HAP-1 (cell line): Measurements from ENCODE around the gene ZNF621.

Source experiments
- DNase-seq, 2 experiments: peaks; one replicate each; pipeline ENCODE4 v3.0.0-alpha.2; 2016 to 2020; ENCODE audit warnings: low spot score in 2 of 2
- H3K27me3 ChIP-seq: fragments of 250-450 bp; sonication (Bioruptor Pico); 2 replicates; pipeline ENCODE4 v1.5.1; 2020; ENCODE audit warnings: low read depth, mild to moderate bottlenecking, moderate library complexity
- H3K36me3 ChIP-seq: fragments of 250-450 bp; sonication (Bioruptor Pico); replicated peaks from 2 replicates; pipeline ENCODE4 v1.5.1; 2020; ENCODE audit warnings: mild to moderate bottlenecking
- H3K4me1 ChIP-seq: fragments of 250-450 bp; sonication (Bioruptor Pico); 2 replicates; pipeline ENCODE4 v1.5.1; 2020; ENCODE audit warnings: mild to moderate bottlenecking
- H3K4me3 ChIP-seq: fragments of 250-450 bp; sonication (Bioruptor Pico); 2 replicates; pipeline ENCODE4 v1.5.1; 2020; ENCODE audit warnings: mild to moderate bottlenecking, moderate library complexity
- H3K9me3 ChIP-seq: fragments of 250-450 bp; sonication (Bioruptor Pico); 2 replicates; pipeline ENCODE4 v1.5.1; 2020; ENCODE audit warnings: mild to moderate bottlenecking, moderate library complexity
- in situ Hi-C: fragments of 300-500 bp; cut with MboI; formaldehyde crosslinking; loops from 3 replicates; pipeline ENCODE4 v1.14.3; 2020; ENCODE audit warnings: low sequenced_read_pairs, inconsistent platforms, mixed read lengths

ZNF621 gene

GRCh38 chr3:40524568-40525285 lies at the start of gene ZNF621:
Gene ZNF621 (plus strand): TSS chr3:40524960. CDS start chr3:40525841, 881 bp downstream.
- H3K4me3 ChIP-seq: peak within 1 kb of the TSS; percentile 88
- peak; percentile 74 to 93 for DNase-seq
- in situ Hi-C loops: no loop called here
- no peaks in the 10 kb centered on the region for H3K9me3 ChIP-seq
- H3K4me1 ChIP-seq: peaks cover 7% of the 10 kb centered on the region
- no peaks in the 10 kb centered on the region for H3K27me3 ChIP-seq
- peaks cover 23% of the 10 kb centered on the region for H3K36me3 ChIP-seq

GRCh38 chr3:40476478-40477470 lies 48.0 kb upstream of the ZNF621 start, which contains the start of gene ZNF619:
Gene ZNF619 (plus strand): TSS chr3:40477122. CDS start chr3:40477980, 858 bp downstream.
- in situ Hi-C loops: no loop called here
- no peaks in the 10 kb centered on the region for H3K27me3 ChIP-seq
- peak within 1 kb of the TSS; percentile 64 for H3K4me3 ChIP-seq
- DNase-seq: peak; percentile 59 to 74
- peaks cover 14% of the 10 kb centered on the region for H3K4me1 ChIP-seq
- no peaks in the 10 kb centered on the region for H3K9me3 ChIP-seq
- peaks cover 3% of the 10 kb centered on the region; the same call in 1 of the 2 replicates for H3K36me3 ChIP-seq

GRCh38 chr3:40477666-40478065 lies 47.1 kb upstream of the ZNF621 start:
- in situ Hi-C loops: no loop called here
- Histone ChIP-seq H3K4me3 (peak overlapping the region; percentile 64), H3K36me3 (peaks cover 3% of the 10 kb centered on the region), H3K27me3 (no peaks in the 10 kb centered on the region), H3K9me3 (no peaks in the 10 kb centered on the region), H3K4me1 (peaks cover 9% of the 10 kb centered on the region)
- no peak for DNase-seq

GRCh38 chr3:40487172-40487571 lies 37.6 kb upstream of the ZNF621 start:
- in situ Hi-C loops: no loop called here
- peaks cover 26% of the 10 kb centered on the region for H3K36me3 ChIP-seq
- no peak overlapping the region for H3K4me3 ChIP-seq
- DNase-seq: no peak
- no peaks in the 10 kb centered on the region for H3K4me1 ChIP-seq
- H3K27me3 ChIP-seq: no peaks in the 10 kb centered on the region
- peaks cover 11% of the 10 kb centered on the region for H3K9me3 ChIP-seq

GRCh38 chr3:40490916-40491315 lies 33.8 kb upstream of the ZNF621 start:
- in situ Hi-C loops: no loop called here
- Histone ChIP-seq H3K4me3 (no peak overlapping the region), H3K27me3 (no peaks in the 10 kb centered on the region), H3K36me3 (peaks cover 20% of the 10 kb centered on the region), H3K9me3 (peaks cover 11% of the 10 kb centered on the region), H3K4me1 (no peaks in the 10 kb centered on the region)
- DNase-seq: no peak

GRCh38 chr3:40494698-40495097 lies 30.1 kb upstream of the ZNF621 start:
- DNase-seq: no peak
- H3K27me3 ChIP-seq: no peaks in the 10 kb centered on the region
- no peaks in the 10 kb centered on the region for H3K4me1 ChIP-seq
- in situ Hi-C loops: no loop called here
- peaks cover 4% of the 10 kb centered on the region; the same call in 1 of the 2 replicates for H3K9me3 ChIP-seq
- no peaks in the 10 kb centered on the region for H3K36me3 ChIP-seq
- H3K4me3 ChIP-seq: no peak overlapping the region

- no peak for DNase-seq
- no peaks in the 10 kb centered on the region for H3K4me1 ChIP-seq
- H3K9me3 ChIP-seq: no peaks in the 10 kb centered on the region
- no peaks in the 10 kb centered on the region for H3K36me3 ChIP-seq
- in situ Hi-C loops: no loop called here
- H3K4me3 ChIP-seq: no peak overlapping the region
- no peaks in the 10 kb centered on the region for H3K27me3 ChIP-seq
Measured at GRCh38 chr3:40497288-40497687, 27.5 kb upstream of the ZNF621 start.

- no peak for DNase-seq
- in situ Hi-C loops: no loop called here
- no peaks in the 10 kb centered on the region for H3K27me3 ChIP-seq
- H3K9me3 ChIP-seq: no peaks in the 10 kb centered on the region
- H3K4me3 ChIP-seq: no peak overlapping the region
- no peaks in the 10 kb centered on the region for H3K4me1 ChIP-seq
- no peaks in the 10 kb centered on the region for H3K36me3 ChIP-seq
Measured at GRCh38 chr3:40499952-40500351, 24.8 kb upstream of the ZNF621 start.

GRCh38 chr3:40502034-40502433 lies 22.7 kb upstream of the ZNF621 start:
- Histone ChIP-seq H3K36me3 (no peaks in the 10 kb centered on the region), H3K4me3 (no peak overlapping the region), H3K4me1 (peaks cover 5% of the 10 kb centered on the region), H3K27me3 (no peaks in the 10 kb centered on the region), H3K9me3 (no peaks in the 10 kb centered on the region)
- no peak for DNase-seq
- in situ Hi-C loops: no loop called here

- DNase-seq: no peak
- Histone ChIP-seq H3K4me3 (no peak overlapping the region), H3K27me3 (no peaks in the 10 kb centered on the region), H3K36me3 (peaks cover 4% of the 10 kb centered on the region), H3K9me3 (no peaks in the 10 kb centered on the region), H3K4me1 (peaks cover 8% of the 10 kb centered on the region)
- in situ Hi-C loops: no loop called here
Measured at GRCh38 chr3:40504636-40505430, 19.9 kb upstream of the ZNF621 start.

- H3K4me1 ChIP-seq: peaks cover 8% of the 10 kb centered on the region
- peaks cover 14% of the 10 kb centered on the region for H3K36me3 ChIP-seq
- no peaks in the 10 kb centered on the region for H3K27me3 ChIP-seq
- peak; percentile 88 to 93 for DNase-seq
- H3K4me3 ChIP-seq: peak within 1 kb of the TSS; percentile 60
- in situ Hi-C loops: no loop called here
- no peaks in the 10 kb centered on the region for H3K9me3 ChIP-seq
Measured at GRCh38 chr3:40505599-40506462, 18.9 kb upstream of the ZNF621 start, which contains the start of gene ZNF620. Gene ZNF620 (plus strand): TSS chr3:40506039. CDS start chr3:40506353, 314 bp downstream.

- no peaks in the 10 kb centered on the region for H3K9me3 ChIP-seq
- in situ Hi-C loops: no loop called here
- H3K27me3 ChIP-seq: no peaks in the 10 kb centered on the region
- peaks cover 6% of the 10 kb centered on the region; the same call in 1 of the 2 replicates for H3K4me1 ChIP-seq
- H3K4me3 ChIP-seq: no peak overlapping the region
- peaks cover 48% of the 10 kb centered on the region for H3K36me3 ChIP-seq
- DNase-seq: no peak
Measured at GRCh38 chr3:40511031-40511718, 13.6 kb upstream of the ZNF621 start.
